K562 (cell line): ENCODE measurements around the gene KRTAP15-1. TPM values are rescaled to one million over a fixed set of nuclear protein-coding genes. Genes with fewer than 3 reads are reported as not detected.

ENCODE experiments used
- ATAC-seq: fragments of 200-7000 bp; cut with Tn5 transposase; 3 replicates; pipeline ENCODE4 v1.9.1; 2020; ENCODE audit warnings: moderate library complexity
- Bru-seq: library from RNA; stranded (reverse); fragments of 400-500 nt; gene quantifications from one replicate; lab custom pipeline; 2021; lab: Mats Ljungman, UMichigan
- BruChase-seq, 2 experiments: library from RNA; stranded (reverse); fragments of 400-500 nt; gene quantifications; one replicate each; lab custom pipeline; 2021; lab: Mats Ljungman, UMichigan
- BruUV-seq: library from RNA; stranded (reverse); fragments of 400-500 nt; replicated peaks from 2 replicates; lab custom pipeline; 2021; lab: Mats Ljungman, UMichigan
- CTCF ChIA-PET: fragments of 300-600 bp; formaldehyde crosslinking; extraction: SDS; loops from one replicate; lab custom pipeline; 2021; ENCODE audit warnings: low intra/inter-chr PET ratio; lab: Yijun Ruan, JAX
- POLR2A ChIA-PET: fragments of 300-600, 350-650 bp; sonication (Branson Sonifier 250); formaldehyde crosslinking; extraction: SDS; loops from one replicate; lab custom pipeline; 2021; ENCODE audit warnings: antibody characterized with exemption, inconsistent platforms; lab: Yijun Ruan, JAX
- DNase-seq, 4 experiments: peaks; one replicate each; pipeline versions ENCODE4 v3.0.0 to v3.0.0-alpha.2; 2011 to 2018; ENCODE audit warnings: low spot score in 3 of 4, mixed read lengths in 3 of 4; ENCODE audit errors: extremely low read depth in 1 of 4
- FAIRE-seq: peaks from 2 replicates; lab custom pipeline; 2011; peaks lifted over from hg19 to GRCh38; lab: Jason Lieb, UNC
- H2AFZ ChIP-seq: 2 replicates; pipeline ENCODE4 v1.6.0; 2011; ENCODE audit warnings: low read depth, low read length, control low read depth, inconsistent platforms
- H3K27ac ChIP-seq: fragments of 200-600 bp; 3 replicates; pipeline ENCODE4 v1.8.0; 2011; ENCODE audit warnings: low read depth, mild to moderate bottlenecking, control low read depth, inconsistent platforms, low read length, moderate library complexity, mixed read lengths; ENCODE audit errors: extremely low read depth
- H3K27me3 ChIP-seq, 2 experiments: fragments of 300-600 bp in 1 of 2; 2 replicates in 1 of 2; 3 replicates in 1 of 2; pipeline versions ENCODE4 v1.6.0 to v1.8.0; 2011; ENCODE audit warnings: inconsistent platforms in 2 of 2, low read length in 2 of 2, mild to moderate bottlenecking in 1 of 2, mixed read lengths in 1 of 2, moderate library complexity in 1 of 2; ENCODE audit not compliant: control insufficient read depth in 2 of 2, insufficient read depth in 2 of 2
- H3K36me3 ChIP-seq: fragments of 300-600 bp; 3 replicates; pipeline ENCODE4 v1.8.0; 2011; ENCODE audit warnings: mild to moderate bottlenecking, low read length, inconsistent platforms; ENCODE audit not compliant: control insufficient read depth, insufficient read depth
- H3K4me1 ChIP-seq, 2 experiments: fragments of 200-600 bp in 1 of 2; replicated peaks in 1 of 2; 2 replicates in 1 of 2; 3 replicates in 1 of 2; pipeline versions ENCODE4 v1.5.1 to v1.8.0; 2011; ENCODE audit warnings: inconsistent platforms in 2 of 2, low read length in 2 of 2, mild to moderate bottlenecking in 1 of 2, mixed read lengths in 1 of 2, moderate library complexity in 1 of 2; ENCODE audit not compliant: control insufficient read depth in 2 of 2, insufficient read depth in 2 of 2
- H3K4me2 ChIP-seq: 2 replicates; pipeline ENCODE4 v1.6.1; 2011; ENCODE audit warnings: low read length, control low read depth, inconsistent platforms, mixed read lengths; ENCODE audit not compliant: insufficient read depth
- H3K4me3 ChIP-seq: fragments of 200-600 bp; sonication (generic), shearing (Covaris generic); 2 replicates; pipeline ENCODE4 v1.5.1; 2016; ENCODE audit warnings: control low read depth, inconsistent platforms
- H3K79me2 ChIP-seq: fragments of 200-600 bp; 3 replicates; pipeline ENCODE4 v1.8.0; 2011; ENCODE audit warnings: low read length, inconsistent platforms; ENCODE audit not compliant: control insufficient read depth, insufficient read depth
- H3K9ac ChIP-seq, 2 experiments: 2 replicates each; pipeline versions ENCODE4 v1.6.0 to v1.6.1; 2011; ENCODE audit warnings: low read depth in 2 of 2, low read length in 2 of 2, control low read depth in 1 of 2, inconsistent platforms in 1 of 2, mild to moderate bottlenecking in 1 of 2, mixed read lengths in 1 of 2; ENCODE audit not compliant: insufficient read depth in 1 of 2
- H3K9me1 ChIP-seq: one replicate; pipeline ENCODE4 v1.6.0; 2011; ENCODE audit warnings: inconsistent platforms, mild to moderate bottlenecking, low read length, moderate library complexity; ENCODE audit not compliant: control insufficient read depth, insufficient read depth
- H3K9me3 ChIP-seq: replicated peaks from 2 replicates; pipeline ENCODE4 v1.5.1; 2011; ENCODE audit warnings: low read depth, low read length, inconsistent platforms; ENCODE audit not compliant: control insufficient read depth, insufficient read depth
- H4K20me1 ChIP-seq: replicated peaks from 2 replicates; pipeline ENCODE4 v1.6.1; 2011; ENCODE audit warnings: low read length, inconsistent platforms, mixed read lengths; ENCODE audit not compliant: control insufficient read depth, insufficient read depth
- FOXJ3 ChIP-seq: sonication (generic); formaldehyde crosslinking; IDR thresholded peaks from 2 replicates; pipeline ENCODE4 v1.4.0; 2020; ENCODE audit warnings: mild to moderate bottlenecking, missing genetic modification reagents
- HMGXB4 ChIP-seq: sonication (generic); formaldehyde crosslinking; IDR thresholded peaks from 2 replicates; pipeline ENCODE4 v1.8.1; 2023; ENCODE audit warnings: mild to moderate bottlenecking, missing genetic modification reagents
- HNRNPL ChIP-seq: fragments of 200-400 bp; formaldehyde crosslinking; IDR thresholded peaks from 2 replicates; pipeline ENCODE4 v1.6.1; 2017; ENCODE audit warnings: low read depth, mild to moderate bottlenecking, low read length
- NELFE ChIP-seq: IDR thresholded peaks from 2 replicates; pipeline ENCODE4 v1.6.1; 2011; ENCODE audit warnings: mild to moderate bottlenecking; ENCODE audit not compliant: insufficient read depth, insufficient read length
- NR2C1 ChIP-seq, 2 experiments: fragments of 450-650 bp; IDR thresholded peaks; 2 replicates each; pipeline ENCODE4 v1.6.1; 2017; ENCODE audit warnings: mild to moderate bottlenecking in 2 of 2, antibody characterized with exemption in 1 of 2, inconsistent platforms in 1 of 2, missing compliant biosample characterization in 1 of 2, missing genetic modification characterization in 1 of 2
- POLR3A ChIP-seq: IDR thresholded peaks from 2 replicates; pipeline ENCODE4 v1.6.1; 2011; ENCODE audit warnings: borderline replicate concordance, mild to moderate bottlenecking, moderate library complexity; ENCODE audit not compliant: insufficient read length, insufficient read depth; ENCODE audit errors: extremely low read depth
- ZBTB17 ChIP-seq: fragments of 450-650 bp; formaldehyde crosslinking; IDR thresholded peaks from 2 replicates; pipeline ENCODE4 v1.4.0; 2020; ENCODE audit warnings: mild to moderate bottlenecking
- ZHX1 ChIP-seq: fragments of 150-350 bp; conservative IDR thresholded peaks from 2 replicates; pipeline ENCODE4 v1.6.1; 2014; ENCODE audit warnings: low read length
- ZNF507 ChIP-seq: conservative IDR thresholded peaks from 2 replicates; pipeline ENCODE4 v1.6.1; 2017; ENCODE audit warnings: missing genetic modification characterization, missing compliant biosample characterization
- ZNF668 ChIP-seq: fragments of 250-450 bp; sonication (Bioruptor Pico); IDR thresholded peaks from 2 replicates; pipeline ENCODE4 v1.8.0; 2022; ENCODE audit warnings: mild to moderate bottlenecking, inconsistent platforms
- WGBS: fragments of 100-300 bp; shearing (Covaris generic); methylation state at CpG from one replicate; pipeline ENCODE4 v1.1.6; 2016; ENCODE audit warnings: low coverage, mixed read lengths; ENCODE audit not compliant: insufficient coverage; ENCODE audit errors: missing lambda C conversion rate; 5-methylcytosine and 5-hydroxymethylcytosine counted together
- in situ Hi-C: fragments of 300-500 bp; cut with MboI; formaldehyde crosslinking; loops from 4 replicates; pipeline ENCODE4 v1.15.0; 2018; ENCODE audit warnings: inconsistent platforms, mixed read lengths
- intact Hi-C: fragments of 100-400 bp; cut with micrococcal nuclease; formaldehyde crosslinking; loops from 2 replicates; pipeline ENCODE4 v1.14.2; 2022
- long read RNA-seq, 3 experiments: library from polyadenylated mRNA in 2 of 3; library from RNA in 1 of 3; unstranded in 2 of 3; stranded (forward) in 1 of 3; transcript quantifications; one replicate each; pipeline ENCODE4 v2.0.0, GENCODE V29; 2019 to 2022
- polyA minus RNA-seq, 3 experiments: library from RNA; depleted of rRNA, polyadenylated mRNA; stranded (reverse); fragments of >200 nt; gene quantifications; 2 replicates each; pipeline ENCODE4 v1.2.3, GENCODE V29; 2011
- polyA plus RNA-seq, 8 experiments: library from polyadenylated mRNA; depleted of rRNA in 4 of 8; stranded (reverse) in 5 of 8; unstranded in 3 of 8; fragments of >200 nt; fragmentation: Nextera tagmentation in 2 of 8; fragmentation: Illumina TruSeq in 1 of 8; extraction: Ambion mirVana in 2 of 8; extraction: Trizol in 1 of 8; gene quantifications; 2 replicates each; pipeline versions ENCODE4 v1.2.1 to v1.2.3, GENCODE V29; 2011 to 2014; ENCODE audit warnings: inconsistent platforms in 1 of 8, missing spikeins in 1 of 8
- total RNA-seq, 7 experiments: library from RNA; depleted of rRNA in 6 of 7; stranded (reverse); fragments of >200 nt in 6 of 7; fragmentation: Illumina TruSeq in 2 of 7; extraction: Trizol in 2 of 7; gene quantifications; 2 replicates each; pipeline versions ENCODE4 v1.2.1 to v1.2.3, GENCODE V29; 2011 to 2021; ENCODE audit warnings: low replicate concordance in 1 of 7
- TF ChIP-seq, protein P1 (sequence below): IDR thresholded peaks from 2 replicates; pipeline ENCODE4 v1.6.1; 2012; ENCODE audit warnings: low read depth, low read length, improper control_type of control experiment, borderline replicate concordance

The KRTAP15-1 gene
- not detected in 2 replicates for total RNA-seq (2011; cell fraction: chromatin; rRNA removed; ENCODE audit: low replicate concordance)
- not detected in 2 replicates for total RNA-seq (2011; cell fraction: nucleolus; rRNA removed)
- total RNA-seq (2011; cell fraction: nucleoplasm; rRNA removed) = not detected in 2 replicates
- total RNA-seq (2014; rRNA removed) (not detected in 2 replicates), total RNA-seq (2014; rRNA removed; fragmentation: Illumina TruSeq; extraction: Trizol) (not detected in 2 replicates), total RNA-seq (2015; rRNA removed; fragmentation: Illumina TruSeq; extraction: Trizol) (not detected in 2 replicates), total RNA-seq (2021) (not detected in 2 replicates), polyA plus RNA-seq (2011; rRNA removed) (not detected in 2 replicates), polyA plus RNA-seq (2014; fragmentation: Illumina TruSeq; extraction: Trizol) (not detected in 2 replicates), polyA plus RNA-seq (2014; fragmentation: Nextera tagmentation; extraction: Ambion mirVana) (not detected), polyA plus RNA-seq (2014; rRNA removed) (not detected in 2 replicates), polyA minus RNA-seq (2011; rRNA and poly(A)+ RNA removed) (not detected in 2 replicates), Bru-seq, nascent RNA (not detected), BruChase-seq, experiment 1, labeled RNA remaining after a 2-hour chase (not detected), BruChase-seq, experiment 2, labeled RNA remaining after a 6-hour chase (not detected)
- polyA plus RNA-seq (2011; cell fraction: cytosol; rRNA removed) = not detected in 2 replicates
- polyA plus RNA-seq (2011; cell fraction: nucleus; rRNA removed) = not detected in 2 replicates
- polyA plus RNA-seq (2012) = not detected in 2 replicates
- polyA minus RNA-seq (2011; cell fraction: cytosol; rRNA and poly(A)+ RNA removed) = not detected in 2 replicates
- not detected in 2 replicates for polyA minus RNA-seq (2011; cell fraction: nucleus; rRNA and poly(A)+ RNA removed)
- long read RNA-seq, experiment 1 = 0 reads
- long read RNA-seq, experiment 2 = 0 reads
- long read RNA-seq, experiment 3 = 0 reads

DNA sequence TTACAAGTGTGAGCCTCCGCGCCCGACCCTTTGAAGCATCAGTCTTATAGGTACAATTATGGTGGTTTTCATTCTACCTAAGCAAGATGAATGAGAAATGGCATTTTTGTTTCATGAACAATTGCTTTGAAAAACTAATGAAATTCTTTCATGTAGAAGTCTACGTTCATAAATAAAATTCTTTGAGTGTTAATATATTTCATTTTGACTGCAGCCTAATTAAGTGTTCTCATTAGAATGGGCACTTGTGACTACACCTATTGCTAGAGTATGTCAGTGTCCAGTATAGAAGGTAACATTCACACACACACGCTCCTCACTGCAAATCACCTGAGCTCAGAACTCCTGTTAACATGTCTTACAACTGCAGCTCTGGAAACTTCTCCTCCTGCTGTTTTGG, at the start of gene KRTAP15-1:
Gene KRTAP15-1 (plus strand): TSS at position 301 of the 400 bp plus-strand sequence. CDS start 53 bp downstream, at position 354.
- CTCF ChIA-PET = no interaction called here
- no peak for FAIRE-seq
- H2AFZ ChIP-seq = no peak within 1 kb of the TSS
- in situ Hi-C loops (no loop called here), intact Hi-C loops (no loop called here)
- no peaks in the 10 kb centered on the region for H3K27me3 ChIP-seq
- H3K9me3 ChIP-seq = no peaks in the 10 kb centered on the region; the same call in 1 of the 2 replicates
- H3K4me1 ChIP-seq = no peaks in the 10 kb centered on the region
- DNase-seq = no peak
- no peaks in the 10 kb centered on the region for H3K79me2 ChIP-seq
- POLR2A ChIA-PET = no interaction called here
- no peaks in the 10 kb centered on the region for H3K36me3 ChIP-seq
- no peaks in the 10 kb centered on the region for H3K9me1 ChIP-seq
- no peak for ATAC-seq
- H3K4me3 ChIP-seq = no peak within 1 kb of the TSS
- no peak within 1 kb of the TSS for H3K9ac ChIP-seq
- H4K20me1 ChIP-seq = no peaks in the 10 kb centered on the region
- H3K4me2 ChIP-seq = no peak within 1 kb of the TSS
- H3K27ac ChIP-seq = no peak within 1 kb of the TSS
- 2% methylated on average over 5 of the region's 5 CpGs for WGBS
- BruUV-seq = no TSS peak
- TF ChIP-seq HNRNPL (no peak), ZHX1 (no peak), ZBTB17 (CRISPR knock-in tag) (no peak), FOXJ3 (no peak), HMGXB4 (CRISPR knock-in tag) (no peak), ZNF668 (CRISPR knock-in tag) (no peak), NR2C1 (IDR thresholded peaks at IDR 0.05) (no peak), NR2C1 (tag; IDR thresholded peaks at IDR 0.05) (no peak), ZNF507 (no peak), NELFE (no peak), POLR3A (no peak)
- TF ChIP-seq, protein P1, sequence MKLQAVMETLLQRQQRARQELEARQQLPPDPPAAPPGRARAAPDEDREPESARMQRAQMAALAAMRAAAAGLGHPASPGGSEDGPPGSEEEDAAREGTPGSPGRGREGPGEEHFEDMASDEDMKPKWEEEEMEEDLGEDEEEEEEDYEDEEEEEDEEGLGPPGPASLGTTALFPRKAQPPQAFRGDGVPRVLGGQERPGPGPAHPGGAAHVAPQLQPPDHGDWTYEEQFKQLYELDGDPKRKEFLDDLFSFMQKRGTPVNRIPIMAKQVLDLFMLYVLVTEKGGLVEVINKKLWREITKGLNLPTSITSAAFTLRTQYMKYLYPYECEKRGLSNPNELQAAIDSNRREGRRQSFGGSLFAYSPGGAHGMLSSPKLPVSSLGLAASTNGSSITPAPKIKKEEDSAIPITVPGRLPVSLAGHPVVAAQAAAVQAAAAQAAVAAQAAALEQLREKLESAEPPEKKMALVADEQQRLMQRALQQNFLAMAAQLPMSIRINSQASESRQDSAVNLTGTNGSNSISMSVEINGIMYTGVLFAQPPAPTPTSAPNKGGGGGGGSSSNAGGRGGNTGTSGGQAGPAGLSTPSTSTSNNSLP = no peak
